Chondrocyte (in vitro differentiated cells): ENCODE measurements around the gene KRTAP1-1. TPM values are rescaled to one million over a fixed set of nuclear protein-coding genes. Genes with fewer than 3 reads are reported as not detected.
"Not testable (repeated sequence)": the region's sequence is repeated elsewhere in the genome, so short reads cannot be mapped to it uniquely, and the experiment has no call there.

Experiments used
- DNase-seq: peaks from one replicate; pipeline ENCODE4 v3.0.0; 2021; ENCODE audit warnings: mixed read lengths, low spot score
- H3K27ac Mint-ChIP-seq: one replicate; pipeline ENCODE4 v1.8.0; 2021; ENCODE audit warnings: mild to moderate bottlenecking, moderate library complexity, mixed read lengths; ENCODE audit not compliant: unreplicated experiment
- H3K27me3 Mint-ChIP-seq: 2 replicates; pipeline ENCODE4 v1.8.0; 2021; ENCODE audit warnings: low read depth, mixed read lengths
- H3K36me3 Mint-ChIP-seq: 2 replicates; pipeline ENCODE4 v1.8.0; 2021; ENCODE audit warnings: low read depth, mixed read lengths
- H3K4me1 Mint-ChIP-seq: 2 replicates; pipeline ENCODE4 v1.8.0; 2021; ENCODE audit warnings: low read depth, mild to moderate bottlenecking, mixed read lengths
- H3K4me3 Mint-ChIP-seq: one replicate; pipeline ENCODE4 v1.8.0; 2021; ENCODE audit warnings: mild to moderate bottlenecking, moderate library complexity, mixed read lengths; ENCODE audit not compliant: unreplicated experiment
- H3K9me3 Mint-ChIP-seq: 2 replicates; pipeline ENCODE4 v1.8.0; 2021; ENCODE audit warnings: low read depth, mixed read lengths
- total RNA-seq: library from RNA; stranded (reverse); gene quantifications from 3 replicates; pipeline ENCODE4 v1.2.1, GENCODE V29; 2021
- TF ChIP-seq, protein P1 (sequence below): fragments of 200-600 bp; sonication (generic); IDR thresholded peaks from 2 replicates; pipeline ENCODE4 v1.5.0; 2021; ENCODE audit warnings: antibody characterized with exemption, mild to moderate bottlenecking, moderate library complexity

The KRTAP1-1 gene
- total RNA-seq, 1 donor from 2014 or later, result not detected

DNA sequence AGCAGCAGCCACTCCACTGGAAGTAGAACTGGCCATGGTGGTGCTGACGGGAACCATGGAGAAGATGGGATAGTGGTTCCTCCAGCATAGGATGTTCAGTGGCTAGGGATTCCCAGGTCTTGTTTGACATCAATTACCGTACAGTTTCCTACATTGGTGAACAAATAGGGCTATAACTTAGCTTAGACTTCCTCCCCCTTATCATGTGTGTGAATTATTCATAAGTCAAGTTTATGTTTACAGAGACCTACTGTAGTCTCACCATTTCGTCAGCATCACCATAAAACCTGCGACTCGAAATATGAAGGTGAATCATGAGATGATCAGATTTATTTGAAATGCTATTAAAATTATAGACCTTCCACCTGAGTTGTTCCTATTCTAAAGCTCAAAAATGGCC is 17.5 kb upstream of the KRTAP1-1 start:
- no peak overlapping the region for H3K4me3 Mint-ChIP-seq
- peak overlapping the region; percentile 91 for H3K27ac Mint-ChIP-seq
- no peak for DNase-seq
- H3K4me1 Mint-ChIP-seq, result peaks cover 46% of the 10 kb centered on the region
- TF ChIP-seq, protein P1, sequence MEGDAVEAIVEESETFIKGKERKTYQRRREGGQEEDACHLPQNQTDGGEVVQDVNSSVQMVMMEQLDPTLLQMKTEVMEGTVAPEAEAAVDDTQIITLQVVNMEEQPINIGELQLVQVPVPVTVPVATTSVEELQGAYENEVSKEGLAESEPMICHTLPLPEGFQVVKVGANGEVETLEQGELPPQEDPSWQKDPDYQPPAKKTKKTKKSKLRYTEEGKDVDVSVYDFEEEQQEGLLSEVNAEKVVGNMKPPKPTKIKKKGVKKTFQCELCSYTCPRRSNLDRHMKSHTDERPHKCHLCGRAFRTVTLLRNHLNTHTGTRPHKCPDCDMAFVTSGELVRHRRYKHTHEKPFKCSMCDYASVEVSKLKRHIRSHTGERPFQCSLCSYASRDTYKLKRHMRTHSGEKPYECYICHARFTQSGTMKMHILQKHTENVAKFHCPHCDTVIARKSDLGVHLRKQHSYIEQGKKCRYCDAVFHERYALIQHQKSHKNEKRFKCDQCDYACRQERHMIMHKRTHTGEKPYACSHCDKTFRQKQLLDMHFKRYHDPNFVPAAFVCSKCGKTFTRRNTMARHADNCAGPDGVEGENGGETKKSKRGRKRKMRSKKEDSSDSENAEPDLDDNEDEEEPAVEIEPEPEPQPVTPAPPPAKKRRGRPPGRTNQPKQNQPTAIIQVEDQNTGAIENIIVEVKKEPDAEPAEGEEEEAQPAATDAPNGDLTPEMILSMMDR, result no peak
- H3K9me3 Mint-ChIP-seq, result peaks cover 4% of the 10 kb centered on the region
- H3K36me3 Mint-ChIP-seq, result peaks cover 1% of the 10 kb centered on the region
- no peaks in the 10 kb centered on the region for H3K27me3 Mint-ChIP-seq

DNA sequence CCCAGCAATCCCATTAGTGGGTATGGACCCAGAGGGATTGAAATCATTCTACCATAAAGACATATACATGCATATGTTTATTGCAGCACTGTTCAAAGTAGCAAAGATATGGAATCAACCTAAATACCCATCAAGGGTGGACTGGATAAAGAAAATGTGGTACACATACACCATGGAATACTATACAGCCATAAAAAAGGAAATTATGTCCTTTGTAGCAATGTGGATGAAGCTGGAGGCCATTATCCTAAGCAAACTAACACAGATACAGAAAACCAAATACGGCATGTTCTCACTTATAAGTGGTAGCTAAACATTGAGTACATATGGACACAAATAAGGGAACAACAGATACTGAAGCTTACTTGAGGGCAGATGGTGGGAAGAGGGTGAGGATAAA is 16.3 kb upstream of the KRTAP1-1 start:
- H3K4me1 Mint-ChIP-seq, result peaks cover 36% of the 10 kb centered on the region
- DNase-seq, result no peak
- H3K36me3 Mint-ChIP-seq, result peaks cover 3% of the 10 kb centered on the region
- no peaks in the 10 kb centered on the region for H3K27me3 Mint-ChIP-seq
- TF ChIP-seq, protein P1, result no peak
- H3K27ac Mint-ChIP-seq, result no peak overlapping the region
- no peak overlapping the region for H3K4me3 Mint-ChIP-seq
- H3K9me3 Mint-ChIP-seq, result peaks cover 10% of the 10 kb centered on the region

DNA sequence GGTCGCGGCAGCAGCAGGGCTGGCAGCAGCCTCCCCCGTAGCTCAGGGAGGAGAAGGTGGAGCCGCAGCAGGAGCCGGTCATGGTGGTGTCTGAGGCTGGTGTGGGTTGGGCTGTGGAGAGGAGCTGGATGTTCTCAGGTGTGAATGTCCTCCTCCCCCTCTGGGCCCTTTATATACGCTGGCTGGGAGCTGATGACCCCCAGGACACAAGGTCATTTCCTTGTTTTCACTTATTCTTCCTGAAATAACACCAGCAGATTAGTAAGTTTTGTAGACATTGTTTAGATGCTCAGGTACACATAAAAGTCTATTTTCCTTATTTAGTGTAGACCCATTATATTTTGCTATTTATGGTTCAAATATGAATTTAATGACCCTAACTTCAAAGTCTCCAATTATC is 13.9 kb upstream of the KRTAP1-1 start, which contains the start of gene KRTAP2-2:
KRTAP2-2 (minus strand) TSS at position 101 of the 400 bp plus-strand sequence; CDS start at position 82, 19 bp downstream.
- H3K36me3 Mint-ChIP-seq, DNase-seq, H3K9me3 Mint-ChIP-seq, H3K4me3 Mint-ChIP-seq, H3K27ac Mint-ChIP-seq, H3K27me3 Mint-ChIP-seq: not testable (repeated sequence)
- peaks cover 12% of the 10 kb centered on the region for H3K4me1 Mint-ChIP-seq

DNA sequence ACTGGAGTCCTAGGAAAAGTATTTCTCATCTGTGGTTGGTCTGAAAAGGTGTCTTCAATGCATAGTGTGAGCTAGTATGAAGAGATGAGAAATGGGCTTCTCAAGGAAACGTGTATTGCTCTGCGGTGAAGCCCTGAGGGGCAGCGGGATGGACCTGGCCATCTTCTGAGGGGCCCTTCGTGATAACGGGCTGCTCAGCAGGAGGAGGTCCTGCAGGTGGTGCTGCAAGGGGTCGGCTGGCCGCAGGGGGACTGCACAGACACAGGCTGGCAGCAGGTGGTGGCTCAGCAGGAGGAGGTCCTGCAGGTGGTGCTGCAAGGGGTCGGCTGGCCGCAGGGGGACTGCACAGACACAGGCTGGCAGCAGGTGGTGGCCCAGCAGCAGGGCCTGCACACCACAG is 13.3 kb upstream of the KRTAP1-1 start:
- H3K36me3 Mint-ChIP-seq, DNase-seq, H3K27ac Mint-ChIP-seq, H3K4me3 Mint-ChIP-seq, H3K27me3 Mint-ChIP-seq, H3K9me3 Mint-ChIP-seq: not testable (repeated sequence)
- H3K4me1 Mint-ChIP-seq, result peaks cover 12% of the 10 kb centered on the region

DNA sequence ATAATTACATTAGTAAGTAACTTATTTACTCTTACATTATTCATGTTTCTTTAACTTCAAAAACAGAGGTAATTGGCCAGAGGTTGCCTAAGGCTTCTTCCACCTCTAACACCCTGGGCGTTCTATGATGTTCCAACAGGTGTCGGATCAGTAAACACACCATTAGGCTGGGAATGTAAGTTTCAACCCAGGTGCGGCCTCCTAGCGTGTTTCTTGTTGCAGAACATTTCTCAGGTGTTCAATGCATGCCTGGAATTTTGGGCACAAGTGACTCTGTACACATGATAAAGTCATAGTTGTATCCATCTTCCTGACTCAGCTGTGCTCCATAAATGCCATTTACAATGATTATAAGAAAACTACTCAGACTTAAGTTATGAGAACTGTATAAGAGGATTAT is 12.8 kb upstream of the KRTAP1-1 start:
- DNase-seq, result no peak
- Mint-ChIP-seq H3K9me3 (peaks cover 10% of the 10 kb centered on the region), H3K27ac (no peak overlapping the region), H3K27me3 (no peaks in the 10 kb centered on the region), H3K4me3 (no peak overlapping the region), H3K36me3 (peaks cover 3% of the 10 kb centered on the region), H3K4me1 (peaks cover 8% of the 10 kb centered on the region)
- TF ChIP-seq, protein P1, result no peak

DNA sequence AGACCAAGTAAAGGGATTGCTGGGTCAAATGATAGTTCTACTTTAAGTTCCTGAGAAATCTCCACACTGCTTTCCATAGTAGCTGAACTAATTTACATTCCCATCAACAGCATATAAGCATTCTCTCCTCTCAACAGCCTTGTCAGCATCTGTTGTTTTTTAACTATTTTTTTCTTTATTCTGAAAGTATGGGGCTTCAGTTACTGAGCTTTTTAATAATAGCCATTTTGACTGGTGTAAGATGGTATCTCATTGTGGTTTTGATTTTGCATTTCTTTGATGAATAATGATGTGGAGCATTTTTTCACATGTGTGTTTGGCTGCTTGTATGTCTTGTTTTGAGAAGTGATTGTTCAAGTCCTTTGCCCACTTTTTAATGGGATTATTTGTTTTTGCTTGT is 11.3 kb upstream of the KRTAP1-1 start:
- peaks cover 10% of the 10 kb centered on the region for H3K9me3 Mint-ChIP-seq
- TF ChIP-seq, protein P1, result no peak
- peaks cover 3% of the 10 kb centered on the region for H3K36me3 Mint-ChIP-seq
- no peak for DNase-seq
- H3K4me1 Mint-ChIP-seq, result peaks cover 20% of the 10 kb centered on the region
- no peaks in the 10 kb centered on the region for H3K27me3 Mint-ChIP-seq
- H3K4me3 Mint-ChIP-seq, result no peak overlapping the region
- no peak overlapping the region for H3K27ac Mint-ChIP-seq
